ENCODE measurements around the gene PLPP1.

- no peak for TF ChIP-seq EGR1 (IDR thresholded peaks at IDR 0.05; ENCODE audit: low read depth in 2 of 2)
- TF ChIP-seq RAD21 (IDR thresholded peaks at IDR 0.05), result no peak
- TF ChIP-seq, protein P1, sequence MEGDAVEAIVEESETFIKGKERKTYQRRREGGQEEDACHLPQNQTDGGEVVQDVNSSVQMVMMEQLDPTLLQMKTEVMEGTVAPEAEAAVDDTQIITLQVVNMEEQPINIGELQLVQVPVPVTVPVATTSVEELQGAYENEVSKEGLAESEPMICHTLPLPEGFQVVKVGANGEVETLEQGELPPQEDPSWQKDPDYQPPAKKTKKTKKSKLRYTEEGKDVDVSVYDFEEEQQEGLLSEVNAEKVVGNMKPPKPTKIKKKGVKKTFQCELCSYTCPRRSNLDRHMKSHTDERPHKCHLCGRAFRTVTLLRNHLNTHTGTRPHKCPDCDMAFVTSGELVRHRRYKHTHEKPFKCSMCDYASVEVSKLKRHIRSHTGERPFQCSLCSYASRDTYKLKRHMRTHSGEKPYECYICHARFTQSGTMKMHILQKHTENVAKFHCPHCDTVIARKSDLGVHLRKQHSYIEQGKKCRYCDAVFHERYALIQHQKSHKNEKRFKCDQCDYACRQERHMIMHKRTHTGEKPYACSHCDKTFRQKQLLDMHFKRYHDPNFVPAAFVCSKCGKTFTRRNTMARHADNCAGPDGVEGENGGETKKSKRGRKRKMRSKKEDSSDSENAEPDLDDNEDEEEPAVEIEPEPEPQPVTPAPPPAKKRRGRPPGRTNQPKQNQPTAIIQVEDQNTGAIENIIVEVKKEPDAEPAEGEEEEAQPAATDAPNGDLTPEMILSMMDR (IDR thresholded peaks at IDR 0.05; ENCODE audit: low read depth, low read length, missing input control), result no peak
- TF ChIP-seq TAF1 (conservative IDR thresholded peaks at IDR 0.05), result no peak
- TF ChIP-seq GABPA (IDR thresholded peaks at IDR 0.05 in 1 of 2, conservative IDR thresholded peaks at IDR 0.05 in 1 of 2), result no peak
- TF ChIP-seq, protein P2, sequence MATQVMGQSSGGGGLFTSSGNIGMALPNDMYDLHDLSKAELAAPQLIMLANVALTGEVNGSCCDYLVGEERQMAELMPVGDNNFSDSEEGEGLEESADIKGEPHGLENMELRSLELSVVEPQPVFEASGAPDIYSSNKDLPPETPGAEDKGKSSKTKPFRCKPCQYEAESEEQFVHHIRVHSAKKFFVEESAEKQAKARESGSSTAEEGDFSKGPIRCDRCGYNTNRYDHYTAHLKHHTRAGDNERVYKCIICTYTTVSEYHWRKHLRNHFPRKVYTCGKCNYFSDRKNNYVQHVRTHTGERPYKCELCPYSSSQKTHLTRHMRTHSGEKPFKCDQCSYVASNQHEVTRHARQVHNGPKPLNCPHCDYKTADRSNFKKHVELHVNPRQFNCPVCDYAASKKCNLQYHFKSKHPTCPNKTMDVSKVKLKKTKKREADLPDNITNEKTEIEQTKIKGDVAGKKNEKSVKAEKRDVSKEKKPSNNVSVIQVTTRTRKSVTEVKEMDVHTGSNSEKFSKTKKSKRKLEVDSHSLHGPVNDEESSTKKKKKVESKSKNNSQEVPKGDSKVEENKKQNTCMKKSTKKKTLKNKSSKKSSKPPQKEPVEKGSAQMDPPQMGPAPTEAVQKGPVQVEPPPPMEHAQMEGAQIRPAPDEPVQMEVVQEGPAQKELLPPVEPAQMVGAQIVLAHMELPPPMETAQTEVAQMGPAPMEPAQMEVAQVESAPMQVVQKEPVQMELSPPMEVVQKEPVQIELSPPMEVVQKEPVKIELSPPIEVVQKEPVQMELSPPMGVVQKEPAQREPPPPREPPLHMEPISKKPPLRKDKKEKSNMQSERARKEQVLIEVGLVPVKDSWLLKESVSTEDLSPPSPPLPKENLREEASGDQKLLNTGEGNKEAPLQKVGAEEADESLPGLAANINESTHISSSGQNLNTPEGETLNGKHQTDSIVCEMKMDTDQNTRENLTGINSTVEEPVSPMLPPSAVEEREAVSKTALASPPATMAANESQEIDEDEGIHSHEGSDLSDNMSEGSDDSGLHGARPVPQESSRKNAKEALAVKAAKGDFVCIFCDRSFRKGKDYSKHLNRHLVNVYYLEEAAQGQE (IDR thresholded peaks at IDR 0.05), result no peak
- TF ChIP-seq, protein P3, sequence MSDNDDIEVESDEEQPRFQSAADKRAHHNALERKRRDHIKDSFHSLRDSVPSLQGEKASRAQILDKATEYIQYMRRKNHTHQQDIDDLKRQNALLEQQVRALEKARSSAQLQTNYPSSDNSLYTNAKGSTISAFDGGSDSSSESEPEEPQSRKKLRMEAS (IDR thresholded peaks at IDR 0.05), result no peak
- TF ChIP-seq HNF4A (conservative IDR thresholded peaks at IDR 0.05), result no peak
- no peak for TF ChIP-seq SP1 (IDR thresholded peaks at IDR 0.05)
- TF ChIP-seq JUND (IDR thresholded peaks at IDR 0.05), result no peak
These were observed 5.3 kb upstream of the PLPP1 start for GRCh38 chr5:55540024-55540423.
